ENCODE data around the gene ASAP2.

The ASAP2 gene

GRCh38 chr2:9343524-9343923, 136.9 kb downstream of the ASAP2 start:
- no peak for TF ChIP-seq POLR2AphosphoS5 (IDR thresholded peaks at IDR 0.05; ENCODE audit: low read depth, low read length)
- TF ChIP-seq FOXP2 (optimal IDR thresholded peaks at IDR 0.05; ENCODE audit: borderline replicate concordance, extremely low read depth, extremely low read length, insufficient read depth) = no peak
- no peak for TF ChIP-seq TAF1 (IDR thresholded peaks at IDR 0.05; ENCODE audit: borderline replicate concordance, insufficient read depth, low read length)
- TF ChIP-seq SIN3A (IDR thresholded peaks at IDR 0.05; ENCODE audit: borderline replicate concordance, insufficient read depth, low read length) = no peak
- TF ChIP-seq REST (IDR thresholded peaks at IDR 0.05; ENCODE audit: insufficient read depth in 1 of 2, low read depth in 2 of 2, low read length in 2 of 2) = no peak

- no peak for TF ChIP-seq REST (IDR thresholded peaks at IDR 0.05; ENCODE audit: insufficient read depth in 1 of 2, low read depth in 2 of 2, low read length in 2 of 2)
- TF ChIP-seq FOXP2 (optimal IDR thresholded peaks at IDR 0.05; ENCODE audit: borderline replicate concordance, extremely low read depth, extremely low read length, insufficient read depth) = no peak
- TF ChIP-seq SIN3A (IDR thresholded peaks at IDR 0.05; ENCODE audit: borderline replicate concordance, insufficient read depth, low read length) = no peak
- TF ChIP-seq TAF1 (IDR thresholded peaks at IDR 0.05; ENCODE audit: borderline replicate concordance, insufficient read depth, low read length) = no peak
- TF ChIP-seq POLR2AphosphoS5 (IDR thresholded peaks at IDR 0.05; ENCODE audit: low read depth, low read length) = no peak
These were observed 137.8 kb downstream of the ASAP2 start for GRCh38 chr2:9344434-9344833.

GRCh38 chr2:9345343-9345742, 138.7 kb downstream of the ASAP2 start:
- TF ChIP-seq FOXP2 (optimal IDR thresholded peaks at IDR 0.05; ENCODE audit: borderline replicate concordance, extremely low read depth, extremely low read length, insufficient read depth) (no peak), REST (IDR thresholded peaks at IDR 0.05; ENCODE audit: insufficient read depth in 1 of 2, low read depth in 2 of 2, low read length in 2 of 2) (no peak)

- TF ChIP-seq REST (IDR thresholded peaks at IDR 0.05; ENCODE audit: insufficient read depth in 1 of 2, low read depth in 2 of 2, low read length in 2 of 2) (no peak), TAF1 (IDR thresholded peaks at IDR 0.05; ENCODE audit: borderline replicate concordance, insufficient read depth, low read length) (no peak), SIN3A (IDR thresholded peaks at IDR 0.05; ENCODE audit: borderline replicate concordance, insufficient read depth, low read length) (no peak), FOXP2 (optimal IDR thresholded peaks at IDR 0.05; ENCODE audit: borderline replicate concordance, extremely low read depth, extremely low read length, insufficient read depth) (no peak), POLR2AphosphoS5 (IDR thresholded peaks at IDR 0.05; ENCODE audit: low read depth, low read length) (no peak)
These were observed 139.4 kb downstream of the ASAP2 start for GRCh38 chr2:9345997-9346396.

- TF ChIP-seq REST (IDR thresholded peaks at IDR 0.05; ENCODE audit: insufficient read depth in 1 of 2, low read depth in 2 of 2, low read length in 2 of 2) = no peak
- no peak for TF ChIP-seq POLR2AphosphoS5 (IDR thresholded peaks at IDR 0.05; ENCODE audit: low read depth, low read length)
- no peak for TF ChIP-seq TAF1 (IDR thresholded peaks at IDR 0.05; ENCODE audit: borderline replicate concordance, insufficient read depth, low read length)
- no peak for TF ChIP-seq SIN3A (IDR thresholded peaks at IDR 0.05; ENCODE audit: borderline replicate concordance, insufficient read depth, low read length)
- TF ChIP-seq FOXP2 (optimal IDR thresholded peaks at IDR 0.05; ENCODE audit: borderline replicate concordance, extremely low read depth, extremely low read length, insufficient read depth) = no peak
These were observed 140.3 kb downstream of the ASAP2 start for GRCh38 chr2:9346885-9347284.

All from PFSK-1 (cell line).